Neural cell (in vitro differentiated cells): Measurements from ENCODE around the gene SCUBE1.

Source experiments
- EP300 ChIP-seq: fragments of 450-650 bp; conservative IDR thresholded peaks from 2 replicates; pipeline ENCODE4 v1.6.1; 2014; ENCODE audit warnings: antibody characterized with exemption, mild to moderate bottlenecking, moderate library complexity; ENCODE audit not compliant: poor library complexity, severe bottlenecking
- EZH2 ChIP-seq: fragments of 200-600, 300-800 bp; shearing (Covaris generic), sonication (generic); IDR thresholded peaks from 2 replicates; pipeline ENCODE4 v1.6.1; 2014; ENCODE audit warnings: antibody characterized with exemption, low read length, borderline replicate concordance, mild to moderate bottlenecking; ENCODE audit not compliant: insufficient read depth, poor library complexity, severe bottlenecking
- POLR2AphosphoS5 ChIP-seq: IDR thresholded peaks from 2 replicates; pipeline ENCODE4 v1.6.1; 2012
- SMC3 ChIP-seq: fragments of 450-650 bp; conservative IDR thresholded peaks from 2 replicates; pipeline ENCODE4 v1.6.1; 2014; ENCODE audit warnings: antibody characterized with exemption, mild to moderate bottlenecking, moderate library complexity; ENCODE audit not compliant: poor library complexity
- TAF1 ChIP-seq: IDR thresholded peaks from 2 replicates; pipeline ENCODE4 v1.6.1; 2012; ENCODE audit warnings: low read depth
- TF ChIP-seq, protein P1 (sequence below): fragments of 450-650 bp; IDR thresholded peaks from 2 replicates; pipeline ENCODE4 v1.5.1; 2014; ENCODE audit warnings: antibody characterized with exemption, mild to moderate bottlenecking, moderate library complexity; ENCODE audit not compliant: poor library complexity, severe bottlenecking
- TF ChIP-seq, protein P2 (sequence below): IDR thresholded peaks from 2 replicates; pipeline ENCODE4 v1.6.1; 2012; ENCODE audit warnings: borderline replicate concordance

DNA sequence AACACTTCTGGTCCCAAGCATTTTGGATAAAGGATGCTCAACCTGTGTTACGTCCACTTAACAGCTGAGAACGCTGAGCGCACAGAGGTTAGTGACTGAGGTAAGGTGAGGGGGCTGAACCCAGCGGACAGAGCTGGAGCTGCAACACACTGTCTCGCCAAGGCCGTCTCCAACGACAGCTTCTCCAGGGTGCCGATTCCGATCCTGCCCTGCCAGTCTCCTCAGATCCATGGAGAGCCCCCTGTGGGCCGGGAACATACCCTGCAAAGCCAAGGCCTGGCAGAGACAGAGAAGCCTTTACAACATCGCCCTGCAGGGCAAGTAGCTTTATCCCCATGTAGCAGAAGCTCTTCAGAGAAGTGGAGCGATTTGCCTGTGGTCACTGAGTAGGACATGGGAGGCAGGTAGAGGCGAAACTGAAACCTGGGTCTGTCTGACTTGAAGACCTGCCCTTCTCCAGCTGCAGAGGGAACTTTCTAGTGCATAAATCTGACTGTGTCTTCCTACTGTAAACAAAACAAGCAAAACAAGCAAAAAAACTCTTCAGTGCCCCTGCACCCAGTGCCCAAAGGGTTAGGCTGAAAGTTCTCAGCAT is 72.8 kb downstream of the SCUBE1 start:
- TF ChIP-seq EZH2 (no peak), POLR2AphosphoS5 (no peak), SMC3 (no peak), TAF1 (no peak), EP300 (no peak)
- TF ChIP-seq, protein P1, sequence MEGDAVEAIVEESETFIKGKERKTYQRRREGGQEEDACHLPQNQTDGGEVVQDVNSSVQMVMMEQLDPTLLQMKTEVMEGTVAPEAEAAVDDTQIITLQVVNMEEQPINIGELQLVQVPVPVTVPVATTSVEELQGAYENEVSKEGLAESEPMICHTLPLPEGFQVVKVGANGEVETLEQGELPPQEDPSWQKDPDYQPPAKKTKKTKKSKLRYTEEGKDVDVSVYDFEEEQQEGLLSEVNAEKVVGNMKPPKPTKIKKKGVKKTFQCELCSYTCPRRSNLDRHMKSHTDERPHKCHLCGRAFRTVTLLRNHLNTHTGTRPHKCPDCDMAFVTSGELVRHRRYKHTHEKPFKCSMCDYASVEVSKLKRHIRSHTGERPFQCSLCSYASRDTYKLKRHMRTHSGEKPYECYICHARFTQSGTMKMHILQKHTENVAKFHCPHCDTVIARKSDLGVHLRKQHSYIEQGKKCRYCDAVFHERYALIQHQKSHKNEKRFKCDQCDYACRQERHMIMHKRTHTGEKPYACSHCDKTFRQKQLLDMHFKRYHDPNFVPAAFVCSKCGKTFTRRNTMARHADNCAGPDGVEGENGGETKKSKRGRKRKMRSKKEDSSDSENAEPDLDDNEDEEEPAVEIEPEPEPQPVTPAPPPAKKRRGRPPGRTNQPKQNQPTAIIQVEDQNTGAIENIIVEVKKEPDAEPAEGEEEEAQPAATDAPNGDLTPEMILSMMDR = no peak
- TF ChIP-seq, protein P2, sequence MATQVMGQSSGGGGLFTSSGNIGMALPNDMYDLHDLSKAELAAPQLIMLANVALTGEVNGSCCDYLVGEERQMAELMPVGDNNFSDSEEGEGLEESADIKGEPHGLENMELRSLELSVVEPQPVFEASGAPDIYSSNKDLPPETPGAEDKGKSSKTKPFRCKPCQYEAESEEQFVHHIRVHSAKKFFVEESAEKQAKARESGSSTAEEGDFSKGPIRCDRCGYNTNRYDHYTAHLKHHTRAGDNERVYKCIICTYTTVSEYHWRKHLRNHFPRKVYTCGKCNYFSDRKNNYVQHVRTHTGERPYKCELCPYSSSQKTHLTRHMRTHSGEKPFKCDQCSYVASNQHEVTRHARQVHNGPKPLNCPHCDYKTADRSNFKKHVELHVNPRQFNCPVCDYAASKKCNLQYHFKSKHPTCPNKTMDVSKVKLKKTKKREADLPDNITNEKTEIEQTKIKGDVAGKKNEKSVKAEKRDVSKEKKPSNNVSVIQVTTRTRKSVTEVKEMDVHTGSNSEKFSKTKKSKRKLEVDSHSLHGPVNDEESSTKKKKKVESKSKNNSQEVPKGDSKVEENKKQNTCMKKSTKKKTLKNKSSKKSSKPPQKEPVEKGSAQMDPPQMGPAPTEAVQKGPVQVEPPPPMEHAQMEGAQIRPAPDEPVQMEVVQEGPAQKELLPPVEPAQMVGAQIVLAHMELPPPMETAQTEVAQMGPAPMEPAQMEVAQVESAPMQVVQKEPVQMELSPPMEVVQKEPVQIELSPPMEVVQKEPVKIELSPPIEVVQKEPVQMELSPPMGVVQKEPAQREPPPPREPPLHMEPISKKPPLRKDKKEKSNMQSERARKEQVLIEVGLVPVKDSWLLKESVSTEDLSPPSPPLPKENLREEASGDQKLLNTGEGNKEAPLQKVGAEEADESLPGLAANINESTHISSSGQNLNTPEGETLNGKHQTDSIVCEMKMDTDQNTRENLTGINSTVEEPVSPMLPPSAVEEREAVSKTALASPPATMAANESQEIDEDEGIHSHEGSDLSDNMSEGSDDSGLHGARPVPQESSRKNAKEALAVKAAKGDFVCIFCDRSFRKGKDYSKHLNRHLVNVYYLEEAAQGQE = no peak
